GM21526 (cell line): Measurements from ENCODE around the gene MAD1L1.
A peak's percentile ranks its signal among the peaks of the same experiment; 100 is the strongest.
"Not testable (repeated sequence)": the region's sequence is repeated elsewhere in the genome, so short reads cannot be mapped to it uniquely, and the experiment has no call there.

Experiments used
- ATAC-seq: cut with Tn5 transposase; IDR thresholded peaks from one replicate; pipeline ENCODE4 v1.9.1; 2021; ENCODE audit warnings: moderate library complexity; ENCODE audit not compliant: unreplicated experiment, low FRiP score

Gene MAD1L1

DNA sequence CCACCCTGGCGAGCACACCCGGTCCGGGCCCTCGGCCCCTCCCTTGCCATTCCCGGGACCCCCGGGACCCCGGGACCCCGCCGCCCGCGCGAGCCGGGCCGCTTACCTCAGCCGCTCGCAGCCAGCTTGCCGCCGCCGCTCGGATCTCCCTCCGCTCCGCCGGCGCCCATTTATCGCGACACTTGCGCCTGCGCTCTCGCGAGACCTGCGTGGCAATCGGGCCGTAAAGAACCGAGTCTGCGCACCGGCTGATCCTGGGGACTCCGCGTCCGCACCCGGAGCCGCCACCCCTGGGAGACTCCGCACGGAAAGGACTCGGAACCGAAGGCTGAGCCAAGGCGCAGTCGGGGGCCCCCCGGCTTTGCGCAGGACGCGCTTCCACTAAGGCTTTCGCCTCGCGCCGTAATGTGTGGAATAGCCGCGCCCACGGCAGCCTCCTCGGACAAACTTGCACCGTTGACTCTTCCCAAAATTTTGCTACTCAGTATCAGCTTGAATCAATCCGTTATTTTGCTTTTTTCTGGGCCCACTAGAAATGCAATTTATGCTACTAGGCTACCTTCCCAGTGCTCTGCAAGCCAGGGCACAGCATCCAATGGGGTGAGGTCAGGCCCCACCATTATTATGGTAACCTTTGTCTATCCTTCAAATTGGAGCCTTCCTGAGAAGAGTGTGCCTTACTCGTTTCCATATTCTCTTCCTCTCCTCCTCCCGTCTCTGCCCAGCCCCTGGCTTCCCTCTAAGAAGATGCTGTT lies at the start of gene MAD1L1:
TSS of gene MAD1L1 (minus strand) at position 180 of the 755 bp plus-strand sequence. CDS start 2,812 bp downstream, outside the sequence.
- ATAC-seq = peak; percentile 58

DNA sequence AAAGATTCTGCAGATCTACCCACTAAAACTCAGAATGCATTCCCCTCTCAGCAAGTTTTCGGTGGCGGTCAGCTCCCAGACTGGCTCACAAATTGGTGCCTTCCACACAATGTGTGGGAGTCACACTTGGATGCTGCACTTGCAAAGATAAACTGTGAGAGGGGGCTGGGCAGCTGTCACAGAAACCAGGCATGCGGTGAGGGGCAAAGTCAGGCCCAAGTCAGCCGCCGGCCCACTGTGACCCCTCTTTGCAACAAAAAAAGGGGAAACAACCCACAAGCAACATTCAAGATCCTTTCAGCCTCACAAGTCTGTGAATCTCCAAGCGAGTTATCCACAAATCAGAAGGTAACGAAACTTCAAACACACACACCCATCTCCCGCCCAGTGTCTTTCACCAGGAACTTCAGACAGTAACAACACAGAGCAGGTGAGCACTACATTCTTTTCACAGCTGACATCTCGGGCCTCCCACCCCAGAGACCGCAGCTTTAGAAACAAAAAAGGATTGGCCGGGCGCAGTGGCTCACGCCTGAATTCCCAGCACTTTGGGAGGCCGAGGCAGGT lies 49.5 kb upstream of the MAD1L1 start:
- ATAC-seq = no peak

DNA sequence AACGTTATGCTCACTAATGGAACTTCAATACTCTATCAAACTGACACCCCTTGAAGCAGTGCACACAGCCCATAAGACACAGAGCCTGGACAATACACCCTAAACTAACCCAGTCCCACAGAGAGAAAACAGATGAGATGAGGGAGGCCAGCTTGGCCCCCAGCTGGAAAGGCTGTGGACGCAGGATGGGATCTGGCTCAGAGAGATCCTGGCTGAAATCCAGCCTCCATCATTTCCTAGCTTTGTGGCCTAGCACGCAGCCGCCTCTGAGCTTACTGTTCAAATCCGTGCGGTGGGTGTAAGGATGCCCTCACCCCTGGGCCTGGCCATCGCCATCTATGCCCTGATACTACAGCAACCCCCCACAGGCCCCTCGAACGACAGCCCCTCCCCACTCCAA lies 48.8 kb upstream of the MAD1L1 start:
- no peak for ATAC-seq

DNA sequence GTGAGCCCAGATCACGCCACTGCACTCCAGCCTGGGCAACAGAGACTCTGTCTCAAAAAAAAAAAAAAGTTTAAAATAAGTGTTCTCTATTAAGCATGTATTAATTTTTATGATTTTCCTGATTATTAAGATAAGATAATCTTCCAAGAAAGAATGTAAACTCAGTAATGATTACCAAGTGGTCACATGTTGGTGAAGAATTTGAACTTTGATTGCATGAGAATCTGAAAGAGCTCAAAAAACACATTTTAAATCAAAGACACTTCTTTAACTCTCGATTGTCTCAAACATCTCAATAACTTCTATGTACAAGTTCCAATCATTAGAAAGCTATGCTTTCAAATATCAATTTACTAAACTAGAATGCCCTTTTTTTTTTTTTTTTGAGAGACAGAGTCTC lies 47.7 kb upstream of the MAD1L1 start:
- no peak for ATAC-seq

DNA sequence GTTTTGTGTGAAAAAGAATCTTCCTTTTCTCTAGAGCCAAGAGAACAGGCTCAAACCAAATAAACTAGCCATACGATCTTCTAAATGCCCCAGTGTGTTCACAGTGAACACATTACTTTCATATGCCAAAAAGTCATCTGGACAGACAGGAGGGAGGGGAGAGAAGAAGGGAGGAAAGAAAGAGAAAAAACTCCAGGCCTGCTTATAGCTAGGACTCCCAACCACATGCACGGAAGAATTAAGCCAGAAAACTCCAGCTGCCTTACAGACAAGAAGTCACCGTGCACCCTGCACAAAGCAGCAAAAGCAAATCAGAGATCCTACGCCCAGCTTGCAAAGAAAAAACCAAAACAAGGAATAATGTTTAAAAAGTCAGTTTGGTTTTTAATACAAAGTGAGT lies 47.2 kb upstream of the MAD1L1 start:
- ATAC-seq = no peak

DNA sequence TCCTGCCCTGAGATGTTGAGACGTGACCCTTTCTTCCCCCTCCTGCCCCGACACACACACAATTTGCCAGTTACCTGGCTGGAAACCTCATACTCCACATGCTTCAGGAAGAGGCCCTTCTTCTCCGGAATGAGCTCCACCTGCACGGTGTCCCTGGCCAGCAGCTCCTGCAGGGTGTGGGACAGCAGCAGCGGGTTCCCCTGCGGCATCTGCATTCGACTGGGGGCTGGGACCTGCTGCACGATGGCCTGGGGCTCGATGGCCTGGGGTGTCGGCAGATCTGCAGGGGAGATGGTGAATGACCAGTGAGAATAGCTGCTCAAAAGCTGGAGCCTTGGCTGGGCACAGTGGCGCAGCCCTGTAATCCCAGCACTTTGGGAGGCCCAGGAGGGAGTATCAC lies 45.3 kb upstream of the MAD1L1 start:
- ATAC-seq = no peak

DNA sequence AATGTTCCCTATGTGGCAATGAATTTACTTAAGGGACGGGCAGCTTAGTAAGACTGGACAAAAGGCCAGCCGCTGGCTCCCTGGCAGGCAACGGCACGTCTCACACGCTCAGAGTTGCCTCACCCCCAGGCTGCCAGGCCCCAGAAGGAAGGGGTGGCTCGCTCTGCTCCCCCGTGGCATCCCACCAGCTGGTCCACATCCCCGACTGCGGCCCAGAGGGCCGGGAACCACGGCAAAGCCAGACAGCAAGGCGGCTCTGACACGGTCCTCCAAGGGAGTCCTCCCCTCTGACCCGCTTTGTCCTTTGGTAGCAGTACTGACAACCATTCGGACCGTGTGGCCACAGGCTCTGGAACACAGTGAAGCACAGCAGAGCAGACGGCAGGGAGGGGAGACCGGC lies 43.4 kb upstream of the MAD1L1 start:
- ATAC-seq = no peak

DNA sequence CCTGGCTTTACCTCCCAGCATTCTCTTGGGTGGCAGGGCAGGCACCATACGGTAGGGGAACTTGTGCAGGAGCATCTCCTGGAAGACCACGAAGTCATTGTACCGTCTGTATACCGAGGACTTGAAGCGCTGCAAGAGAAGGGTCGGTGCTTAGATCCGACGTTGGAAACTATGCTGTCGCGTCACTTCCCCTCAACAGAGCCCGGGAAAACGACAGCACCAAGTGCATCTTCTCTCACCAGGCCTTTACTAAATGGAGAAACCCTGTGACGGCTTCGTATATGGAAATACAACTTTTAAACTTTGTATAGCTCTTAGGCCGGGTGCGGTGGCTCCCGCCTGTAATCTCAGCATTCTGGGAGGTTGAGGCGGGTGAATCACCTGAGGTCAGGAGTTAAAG lies 42.4 kb upstream of the MAD1L1 start:
- ATAC-seq = no peak

DNA sequence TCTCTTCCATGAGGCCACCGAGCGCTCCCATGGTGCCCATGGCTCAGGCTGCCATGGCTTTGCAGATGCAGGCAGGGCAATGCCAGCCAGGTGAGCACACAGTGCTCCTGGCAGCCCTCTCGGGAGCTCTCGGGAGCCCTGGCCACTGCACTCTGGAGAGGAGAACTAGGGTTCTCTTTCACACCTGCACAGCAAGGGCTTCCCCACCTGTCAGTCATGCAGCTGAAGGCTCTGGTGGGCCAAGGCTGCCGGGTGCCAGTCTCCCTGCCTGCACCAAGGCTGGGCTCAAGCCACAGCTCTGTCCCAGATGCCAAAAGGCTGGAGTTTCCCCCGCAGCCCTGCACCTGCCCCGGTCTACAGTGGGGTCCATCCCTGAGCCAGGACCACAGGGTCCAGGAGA lies 41.9 kb upstream of the MAD1L1 start:
- no peak for ATAC-seq

DNA sequence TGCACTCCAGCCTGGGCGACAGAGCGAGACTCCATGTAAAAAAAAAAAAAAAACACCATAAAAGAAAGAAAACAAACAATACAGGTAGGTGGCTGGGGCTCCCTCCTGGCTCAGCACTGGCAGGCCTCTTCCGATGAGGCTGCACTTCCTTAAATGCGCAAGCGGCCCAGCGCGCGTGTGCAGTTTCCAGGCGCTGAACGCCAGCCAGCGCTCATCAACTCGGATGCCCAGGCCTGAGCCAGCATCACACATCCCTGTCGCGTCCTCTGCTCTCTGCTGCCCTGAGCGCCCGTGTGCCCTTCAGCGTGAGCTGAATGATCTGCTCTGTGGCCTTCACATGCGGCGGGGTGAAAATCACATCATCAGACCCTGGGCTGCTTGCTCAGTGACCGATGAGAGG lies 41.1 kb upstream of the MAD1L1 start:
- no peak for ATAC-seq

DNA sequence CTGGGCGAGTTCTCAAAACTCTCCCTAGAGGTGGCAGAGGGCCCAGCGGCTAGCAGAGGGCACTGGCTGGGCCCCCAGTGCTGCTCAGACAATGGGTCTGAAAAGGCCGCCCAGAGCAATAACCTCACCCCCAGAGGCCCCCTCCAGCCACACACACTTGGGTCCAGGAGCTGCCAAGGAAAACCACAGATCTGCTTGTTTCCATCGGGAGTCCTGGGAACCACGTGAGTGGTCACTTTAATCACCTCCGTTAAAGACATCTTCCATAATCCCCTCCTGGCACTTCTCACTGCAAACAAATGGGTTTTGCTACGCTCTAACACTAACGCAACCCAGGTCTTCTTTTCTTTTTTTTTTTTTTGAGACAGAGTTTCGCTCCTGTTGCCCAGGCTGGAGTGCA lies 39.3 kb upstream of the MAD1L1 start:
- no peak for ATAC-seq

DNA sequence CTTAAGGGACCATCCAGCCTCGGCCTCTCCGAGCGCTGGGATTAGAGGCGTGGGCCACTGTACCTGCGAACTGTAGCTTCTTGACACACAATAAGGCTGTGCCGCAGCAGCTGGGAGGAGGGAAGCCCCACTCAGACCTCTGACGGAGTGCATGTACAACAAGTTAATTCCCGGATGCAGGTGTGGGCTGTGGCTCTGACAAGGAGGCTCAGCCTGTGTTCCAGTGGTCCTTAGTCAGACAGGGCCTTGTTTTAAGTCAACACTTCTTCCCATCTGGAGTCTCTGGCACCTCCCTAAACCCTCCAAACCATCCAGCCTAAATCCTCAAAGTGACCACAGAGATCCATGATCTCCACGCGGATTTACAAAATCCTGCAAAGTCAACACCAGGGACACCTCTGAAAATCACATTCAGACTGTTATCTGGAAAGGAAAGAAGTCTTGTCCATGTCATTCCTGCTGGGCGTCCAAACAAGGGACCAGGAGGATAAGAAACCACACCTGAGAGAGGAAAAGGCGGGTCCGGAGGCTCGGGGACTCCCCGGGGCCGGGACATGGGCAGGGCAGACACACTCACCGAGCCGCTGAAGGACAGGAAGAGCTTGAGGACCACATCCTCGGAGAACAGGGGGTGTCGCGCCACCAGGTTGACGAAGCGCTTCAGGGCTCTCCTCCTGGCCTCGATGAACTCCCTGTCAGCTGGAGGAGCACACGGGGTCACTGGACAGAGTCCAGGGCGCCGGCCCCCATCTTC lies 38.7 kb upstream of the MAD1L1 start:
- no peak for ATAC-seq

DNA sequence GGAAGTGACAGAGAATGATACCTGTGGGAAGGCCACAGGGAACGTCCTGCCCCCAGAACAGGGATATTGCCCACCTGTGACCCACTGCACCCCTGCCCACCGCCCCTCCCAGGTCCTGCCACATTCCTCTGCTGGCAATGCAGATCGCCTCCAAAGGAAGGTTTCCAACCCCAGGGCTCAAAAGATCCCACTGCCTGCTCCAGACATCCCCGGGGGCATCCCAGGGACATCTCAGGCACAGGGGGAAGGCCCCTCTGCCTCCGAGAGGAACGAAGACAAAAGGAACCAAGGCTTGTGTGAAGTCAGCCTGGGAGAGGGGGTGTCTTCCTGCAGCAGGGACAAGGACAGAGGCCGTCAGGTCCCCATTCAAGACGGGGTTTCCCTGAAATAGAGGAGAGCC lies 37.8 kb upstream of the MAD1L1 start:
- ATAC-seq = no peak

DNA sequence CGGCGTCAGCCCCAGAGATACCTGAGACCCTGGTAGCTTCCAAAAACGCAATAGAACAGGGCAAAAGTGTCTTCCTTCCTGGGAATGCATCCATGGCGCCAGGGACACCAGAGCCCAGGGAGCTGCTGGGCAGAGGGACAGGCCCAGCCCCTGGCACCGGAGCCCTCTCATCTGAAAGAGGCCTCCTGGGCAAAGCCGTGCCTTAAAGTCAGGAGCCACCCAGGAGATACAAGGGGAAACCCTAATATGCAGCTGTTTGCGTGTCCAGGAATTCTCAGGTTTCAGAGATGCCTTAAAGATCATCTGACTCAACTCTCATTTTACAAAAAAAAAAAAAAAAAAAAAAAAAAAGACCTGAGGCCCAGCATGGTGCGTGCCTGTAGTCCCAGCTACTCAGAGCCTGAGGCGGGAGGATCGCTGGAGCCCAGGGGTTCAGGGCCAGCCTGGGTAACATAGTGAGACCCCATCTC lies 37.3 kb upstream of the MAD1L1 start:
- ATAC-seq = no peak

DNA sequence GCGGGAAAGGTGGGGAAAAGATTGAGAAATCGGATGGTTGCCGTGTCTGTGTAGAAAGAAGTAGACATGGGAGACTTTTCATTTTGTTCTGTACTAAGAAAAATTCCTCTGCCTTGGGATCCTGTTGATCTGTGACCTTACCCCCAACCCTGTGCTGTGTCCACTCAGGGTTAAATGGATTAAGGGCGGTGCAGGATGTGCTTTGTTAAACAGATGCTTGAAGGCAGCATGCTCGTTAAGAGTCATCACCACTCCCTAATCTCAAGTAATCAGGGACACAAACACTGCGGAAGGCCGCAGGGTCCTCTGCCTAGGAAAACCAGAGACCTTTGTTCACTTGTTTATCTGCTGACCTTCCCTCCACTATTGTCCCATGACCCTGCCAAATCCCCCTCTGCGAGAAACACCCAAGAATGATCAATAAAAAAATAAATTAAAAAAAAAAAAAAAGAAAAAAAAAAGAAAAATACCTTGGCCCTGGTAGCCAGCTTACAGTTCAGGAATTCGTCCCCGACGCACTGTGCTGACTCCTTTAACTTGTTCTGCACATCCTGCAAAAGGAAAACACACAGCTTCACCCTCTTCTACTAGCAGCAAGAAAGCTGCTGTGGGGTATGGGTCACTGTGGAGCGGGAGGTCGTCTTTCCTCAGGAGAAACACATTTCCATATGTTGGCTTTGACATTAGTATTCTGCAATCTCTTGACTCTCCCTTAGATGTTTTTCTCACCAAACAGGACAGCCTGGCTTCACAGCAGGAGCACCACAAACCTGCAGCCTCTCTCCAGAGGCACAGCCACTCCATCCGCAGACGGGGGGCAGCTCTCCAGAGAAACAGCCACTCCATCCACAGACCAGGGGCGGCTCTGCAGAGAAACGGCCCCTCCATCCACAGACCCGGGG lies 36.6 kb upstream of the MAD1L1 start:
- ATAC-seq = not testable (repeated sequence)

DNA sequence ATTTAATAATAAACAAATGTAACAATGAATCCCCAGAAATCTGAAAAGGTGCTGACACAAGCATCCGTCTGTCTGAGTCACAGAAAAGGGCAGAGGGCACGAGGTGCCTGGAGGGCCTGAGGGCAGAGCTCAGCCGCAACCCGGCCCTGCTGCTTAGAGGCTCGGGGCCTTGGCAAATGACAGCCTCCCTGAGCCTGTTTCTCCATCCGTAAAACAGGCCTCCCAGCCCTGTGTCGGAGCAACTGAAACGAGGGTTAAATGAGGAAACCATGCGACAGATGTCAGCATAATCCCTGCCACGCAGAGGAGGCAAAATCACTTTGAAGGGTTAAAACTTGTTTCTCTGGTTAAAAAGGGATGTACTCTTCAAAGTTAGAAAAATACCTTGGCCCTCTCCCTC lies 34.2 kb upstream of the MAD1L1 start:
- ATAC-seq = no peak

DNA sequence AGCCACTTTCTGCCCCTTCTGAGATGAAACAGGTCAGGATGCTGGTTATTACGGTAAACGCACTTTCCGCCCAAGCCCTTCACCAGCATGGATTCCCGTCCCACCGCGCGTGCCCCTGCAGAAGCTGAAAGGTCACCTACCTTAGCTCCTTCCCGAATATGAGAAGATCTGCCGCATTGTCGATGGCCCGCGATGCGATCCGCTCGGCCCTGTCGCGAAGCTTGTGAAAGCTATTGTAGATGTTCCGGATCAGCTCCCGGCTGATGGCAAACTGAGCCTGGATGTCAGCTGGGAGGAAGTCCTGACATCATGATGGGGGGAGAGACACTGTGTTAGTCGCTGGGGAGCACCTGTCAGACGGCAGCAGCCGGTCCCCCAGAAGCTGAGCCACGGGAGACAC lies 31.4 kb upstream of the MAD1L1 start:
- no peak for ATAC-seq

DNA sequence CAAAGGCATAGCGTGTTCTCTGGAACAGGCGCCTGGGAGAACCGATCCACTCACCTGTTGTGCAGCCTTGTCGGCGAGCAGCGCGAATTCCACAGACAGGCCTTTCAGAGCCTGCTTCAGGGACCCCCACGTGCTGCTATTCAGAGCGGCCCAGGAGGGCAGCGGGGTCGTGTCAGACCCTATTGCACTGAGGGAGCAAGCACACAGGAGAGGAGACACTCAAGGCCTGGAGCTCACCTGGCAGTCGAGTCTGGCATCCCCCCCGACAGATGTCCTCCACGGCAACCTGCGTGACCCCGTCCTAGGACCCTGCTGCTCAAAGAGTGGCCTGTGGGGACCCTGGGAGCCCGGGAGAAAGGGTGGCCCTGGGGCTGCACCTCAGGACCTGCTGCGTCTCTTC lies 30.4 kb upstream of the MAD1L1 start:
- no peak for ATAC-seq

DNA sequence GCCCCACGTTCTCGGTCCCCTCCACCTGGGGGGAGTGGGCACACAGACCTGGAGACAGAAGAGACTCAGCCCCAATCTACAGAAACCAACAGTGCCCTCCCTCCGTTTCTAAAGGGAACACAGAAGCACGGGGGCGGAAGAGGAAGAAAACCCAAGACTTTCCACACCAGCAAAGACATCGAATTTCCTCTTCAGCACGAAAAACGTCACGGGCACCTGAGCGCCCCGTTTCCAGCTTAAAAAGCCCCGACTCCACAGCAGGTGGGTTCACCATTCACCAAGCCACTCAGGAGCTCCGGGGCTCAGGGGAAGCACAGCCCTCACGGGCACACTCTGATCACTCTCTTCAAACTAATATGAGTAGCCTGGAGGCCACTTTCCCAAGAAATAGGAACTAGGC lies 28.9 kb upstream of the MAD1L1 start:
- no peak for ATAC-seq

DNA sequence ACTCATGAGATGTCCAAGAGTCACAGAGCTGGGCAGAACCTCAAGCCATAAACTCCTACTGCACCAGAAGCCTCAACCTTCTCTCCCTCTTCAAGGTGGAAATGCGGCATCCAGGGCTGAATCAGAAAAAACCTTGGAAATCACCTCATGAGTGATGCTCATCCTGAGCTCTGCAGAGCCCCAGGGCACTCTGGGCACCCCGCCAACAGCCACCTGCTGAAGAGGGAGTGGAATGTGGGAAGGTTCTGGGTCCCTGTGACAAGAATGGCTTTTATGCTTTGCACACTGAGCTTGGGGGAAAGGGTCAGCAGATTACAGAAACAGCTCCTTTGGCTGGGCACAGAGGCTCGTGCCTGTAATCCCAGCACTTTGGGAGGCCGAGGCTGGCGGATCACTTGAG lies 28.1 kb upstream of the MAD1L1 start:
- ATAC-seq = no peak

DNA sequence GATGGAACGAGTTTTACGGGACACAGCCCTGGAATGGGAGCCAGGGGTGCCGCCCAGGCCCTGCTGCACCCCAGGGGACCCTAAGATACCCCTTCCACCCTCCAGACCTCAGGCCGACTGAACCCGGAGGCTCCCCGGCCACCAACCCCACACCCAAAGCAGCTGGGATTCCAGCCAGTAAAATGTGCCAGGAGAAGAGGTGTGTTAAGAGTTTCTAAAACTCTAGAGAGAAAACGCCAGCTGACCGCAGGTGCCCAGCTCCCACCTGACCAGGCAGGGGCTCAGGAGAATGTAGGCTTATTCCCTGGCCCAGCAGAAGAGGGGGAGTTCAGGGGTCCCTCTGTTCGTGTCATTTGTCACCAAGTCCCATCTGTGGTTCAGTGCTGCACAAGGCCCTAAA lies 26.7 kb upstream of the MAD1L1 start:
- no peak for ATAC-seq
